ENCODE measurements around the gene PRKAA2. TPM values are rescaled to one million over a fixed set of nuclear protein-coding genes. Genes with fewer than 3 reads are reported as not detected.

The PRKAA2 gene
- total RNA-seq, 1 experiment from 2014 or later: 4.5 TPM

- Histone ChIP-seq H3K4me3 (ENCODE audit: low read length) (no peak overlapping the region), H3K79me2 (ENCODE audit: low read length) (no peaks in the 10 kb centered on the region), H2AFZ (ENCODE audit: low read length) (no peak overlapping the region), H3K9me3 (ENCODE audit: low read length) (no peaks in the 10 kb centered on the region), H3K27me3 (ENCODE audit: low read length) (no peaks in the 10 kb centered on the region), H3K36me3 (ENCODE audit: low read depth, low read length) (no peaks in the 10 kb centered on the region), H3K9ac (ENCODE audit: low read length) (no peak overlapping the region), H3F3A (ENCODE audit: low read length, unreplicated experiment) (no peaks in the 10 kb centered on the region), H3K4me1 (ENCODE audit: insufficient read depth, low read length) (peaks cover 18% of the 10 kb centered on the region), H3K9me2 (replicated peaks; ENCODE audit: low read length) (no peaks in the 10 kb centered on the region), H4K20me1 (ENCODE audit: low read length) (no peaks in the 10 kb centered on the region), H3K27ac (ENCODE audit: low read length) (no peak overlapping the region), H3K4me2 (ENCODE audit: low read length) (peak overlapping the region; percentile 33; the same call in 1 of the 2 replicates)
- ChIA-PET CTCF (no interaction called here), POLR2A (ENCODE audit: unreplicated experiment) (no interaction called here)
- DNase-seq (no peak), ATAC-seq (no peak)
- intact Hi-C loops (cut with micrococcal nuclease): loop anchor here (1.0 to 5.0 kb wide), 5 partner anchors 63 to 1425 kb away; no protein-coding TSS in a partner anchor
- TF ChIP-seq EZH2 (IDR thresholded peaks at IDR 0.05; ENCODE audit: low read length, unreplicated experiment) (no peak), EZH2phosphoT487 (IDR thresholded peaks at IDR 0.05; ENCODE audit: borderline replicate concordance, low read length) (no peak)
- TF ChIP-seq, protein P1, sequence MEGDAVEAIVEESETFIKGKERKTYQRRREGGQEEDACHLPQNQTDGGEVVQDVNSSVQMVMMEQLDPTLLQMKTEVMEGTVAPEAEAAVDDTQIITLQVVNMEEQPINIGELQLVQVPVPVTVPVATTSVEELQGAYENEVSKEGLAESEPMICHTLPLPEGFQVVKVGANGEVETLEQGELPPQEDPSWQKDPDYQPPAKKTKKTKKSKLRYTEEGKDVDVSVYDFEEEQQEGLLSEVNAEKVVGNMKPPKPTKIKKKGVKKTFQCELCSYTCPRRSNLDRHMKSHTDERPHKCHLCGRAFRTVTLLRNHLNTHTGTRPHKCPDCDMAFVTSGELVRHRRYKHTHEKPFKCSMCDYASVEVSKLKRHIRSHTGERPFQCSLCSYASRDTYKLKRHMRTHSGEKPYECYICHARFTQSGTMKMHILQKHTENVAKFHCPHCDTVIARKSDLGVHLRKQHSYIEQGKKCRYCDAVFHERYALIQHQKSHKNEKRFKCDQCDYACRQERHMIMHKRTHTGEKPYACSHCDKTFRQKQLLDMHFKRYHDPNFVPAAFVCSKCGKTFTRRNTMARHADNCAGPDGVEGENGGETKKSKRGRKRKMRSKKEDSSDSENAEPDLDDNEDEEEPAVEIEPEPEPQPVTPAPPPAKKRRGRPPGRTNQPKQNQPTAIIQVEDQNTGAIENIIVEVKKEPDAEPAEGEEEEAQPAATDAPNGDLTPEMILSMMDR (conservative IDR thresholded peaks at IDR 0.05; ENCODE audit: low read depth, low read length): no peak
- no TSS peak for BruUV-seq (replicated peaks)
These were observed 64.9 kb downstream of the PRKAA2 start for GRCh38 chr1:56709995-56710394.

- no peaks in the 10 kb centered on the region for H3K36me3 ChIP-seq (ENCODE audit: low read depth, low read length)
- H3K79me2 ChIP-seq (ENCODE audit: low read length): no peaks in the 10 kb centered on the region
- TF ChIP-seq EZH2phosphoT487 (IDR thresholded peaks at IDR 0.05; ENCODE audit: borderline replicate concordance, low read length): no peak
- TF ChIP-seq, protein P1 (conservative IDR thresholded peaks at IDR 0.05; ENCODE audit: low read depth, low read length): no peak
- no peak for TF ChIP-seq EZH2 (IDR thresholded peaks at IDR 0.05; ENCODE audit: low read length, unreplicated experiment)
- H3F3A ChIP-seq (ENCODE audit: low read length, unreplicated experiment): no peaks in the 10 kb centered on the region
- no peak overlapping the region for H3K4me3 ChIP-seq (ENCODE audit: low read length)
- peak overlapping the region; percentile 33 for H3K4me2 ChIP-seq (ENCODE audit: low read length)
- ATAC-seq (peak; percentile 84), DNase-seq (peak; percentile 73)
- H2AFZ ChIP-seq (ENCODE audit: low read length): no peak overlapping the region
- no peaks in the 10 kb centered on the region for H3K27me3 ChIP-seq (ENCODE audit: low read length)
- H3K9me2 ChIP-seq (replicated peaks; ENCODE audit: low read length): no peaks in the 10 kb centered on the region
- no peaks in the 10 kb centered on the region for H3K9me3 ChIP-seq (ENCODE audit: low read length)
- H4K20me1 ChIP-seq (ENCODE audit: low read length): no peaks in the 10 kb centered on the region
- no peak overlapping the region for H3K9ac ChIP-seq (ENCODE audit: low read length)
- intact Hi-C loops (cut with micrococcal nuclease): loop anchor here (5.0 kb wide), 1 partner anchor 112 kb away; no protein-coding TSS in a partner anchor
- no peak overlapping the region for H3K27ac ChIP-seq (ENCODE audit: low read length)
- CTCF ChIA-PET: no interaction called here
- H3K4me1 ChIP-seq (ENCODE audit: insufficient read depth, low read length): peaks cover 23% of the 10 kb centered on the region
- no TSS peak for BruUV-seq (replicated peaks)
- POLR2A ChIA-PET (ENCODE audit: unreplicated experiment): no interaction called here
These were observed 65.5 kb downstream of the PRKAA2 start for GRCh38 chr1:56710646-56711045.

DNA sequence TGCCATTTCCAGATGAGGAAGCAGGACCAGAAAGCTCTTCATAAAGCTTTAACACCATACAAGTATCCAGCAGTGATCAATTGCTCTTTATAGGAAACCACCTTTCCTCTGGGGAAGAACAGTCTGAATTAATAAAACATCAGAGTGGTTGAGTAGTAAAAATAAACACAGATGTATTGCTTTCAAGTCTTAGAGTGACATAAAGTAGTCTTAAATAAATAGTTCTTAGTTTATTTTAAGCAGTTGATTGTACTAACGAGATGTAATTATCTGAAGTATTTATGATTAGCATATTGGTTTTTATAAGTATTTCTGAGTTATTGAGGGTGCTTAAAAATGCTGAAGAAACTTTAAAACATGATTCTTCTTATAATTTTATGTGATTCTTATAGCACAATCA, 67.0 kb downstream of the PRKAA2 start:
- ChIA-PET POLR2A (ENCODE audit: unreplicated experiment) (no interaction called here), CTCF (no interaction called here)
- ATAC-seq (no peak), DNase-seq (no peak)
- Histone ChIP-seq H2AFZ (ENCODE audit: low read length) (no peak overlapping the region), H3K9me3 (ENCODE audit: low read length) (no peaks in the 10 kb centered on the region), H3F3A (ENCODE audit: low read length, unreplicated experiment) (no peaks in the 10 kb centered on the region), H3K79me2 (ENCODE audit: low read length) (no peaks in the 10 kb centered on the region), H3K36me3 (ENCODE audit: low read depth, low read length) (no peaks in the 10 kb centered on the region), H3K9ac (ENCODE audit: low read length) (no peak overlapping the region), H3K9me2 (replicated peaks; ENCODE audit: low read length) (no peaks in the 10 kb centered on the region), H3K4me3 (ENCODE audit: low read length) (no peak overlapping the region), H3K4me1 (ENCODE audit: insufficient read depth, low read length) (peaks cover 23% of the 10 kb centered on the region), H3K27ac (ENCODE audit: low read length) (no peak overlapping the region), H3K4me2 (ENCODE audit: low read length) (no peak overlapping the region), H3K27me3 (ENCODE audit: low read length) (no peaks in the 10 kb centered on the region), H4K20me1 (ENCODE audit: low read length) (no peaks in the 10 kb centered on the region)
- intact Hi-C loops (cut with micrococcal nuclease): loop anchor here (5.0 kb wide), 1 partner anchor 110 kb away; no protein-coding TSS in a partner anchor
- TF ChIP-seq, protein P1 (conservative IDR thresholded peaks at IDR 0.05; ENCODE audit: low read depth, low read length): no peak
- no peak for TF ChIP-seq EZH2phosphoT487 (IDR thresholded peaks at IDR 0.05; ENCODE audit: borderline replicate concordance, low read length)
- no peak for TF ChIP-seq EZH2 (IDR thresholded peaks at IDR 0.05; ENCODE audit: low read length, unreplicated experiment)
- BruUV-seq (replicated peaks): no TSS peak
